ENCODE results near the gene C1orf56.

C1orf56 gene

GRCh38 chr1:151024540-151025146 is 22.9 kb upstream of the C1orf56 start:
- DNase-seq (ENCODE audit: low spot score), result peak; percentile 78

- DNase-seq (ENCODE audit: low spot score), result no peak
These were observed 21.1 kb upstream of the C1orf56 start for GRCh38 chr1:151026460-151026859.

- DNase-seq (ENCODE audit: low spot score), result no peak
These were observed 15.4 kb upstream of the C1orf56 start for GRCh38 chr1:151032164-151032563.

- DNase-seq (ENCODE audit: low spot score), result no peak
These were observed 12.4 kb upstream of the C1orf56 start for GRCh38 chr1:151035167-151035566.

- DNase-seq (ENCODE audit: low spot score), result no peak
These were observed 11.2 kb upstream of the C1orf56 start, which contains the start of gene BNIPL for GRCh38 chr1:151036356-151036755. Gene BNIPL, plus strand, starts transcription at chr1:151036586. Its CDS starts 140 bp downstream, at chr1:151036726.

GRCh38 chr1:151037032-151037431 is 10.5 kb upstream of the C1orf56 start:
- DNase-seq (ENCODE audit: low spot score), result no peak

- no peak for DNase-seq (ENCODE audit: low spot score)
These were observed 8.0 kb upstream of the C1orf56 start for GRCh38 chr1:151039521-151039920.

GRCh38 chr1:151043163-151043562 is 4.4 kb upstream of the C1orf56 start:
- no peak for DNase-seq (ENCODE audit: low spot score)

GRCh38 chr1:151047925-151048644 is 534 bp downstream of the C1orf56 start:
- DNase-seq (ENCODE audit: low spot score), result peak; percentile 84

- no peak for DNase-seq (ENCODE audit: low spot score)
These were observed 1.1 kb downstream of the C1orf56 start for GRCh38 chr1:151048645-151049032.

- DNase-seq (ENCODE audit: low spot score), result no peak
These were observed 1.9 kb downstream of the C1orf56 start for GRCh38 chr1:151049458-151049857.

GRCh38 chr1:151050051-151050688 is 2.6 kb downstream of the C1orf56 start:
- DNase-seq (ENCODE audit: low spot score), result no peak

- no peak for DNase-seq (ENCODE audit: low spot score)
These were observed 3.9 kb downstream of the C1orf56 start for GRCh38 chr1:151051356-151052009.

- DNase-seq (ENCODE audit: low spot score), result no peak
These were observed 7.5 kb downstream of the C1orf56 start for GRCh38 chr1:151054971-151055547.

GRCh38 chr1:151055581-151055980 is 8.0 kb downstream of the C1orf56 start:
- no peak for DNase-seq (ENCODE audit: low spot score)

- no peak for DNase-seq (ENCODE audit: low spot score)
These were observed 8.6 kb downstream of the C1orf56 start for GRCh38 chr1:151056149-151056548.

- peak; percentile 21 for DNase-seq (ENCODE audit: low spot score)
These were observed 11.1 kb downstream of the C1orf56 start for GRCh38 chr1:151058692-151059091.

- DNase-seq (ENCODE audit: low spot score), result peak; percentile 93
These were observed 11.8 kb downstream of the C1orf56 start, which contains the start of gene CDC42SE1 for GRCh38 chr1:151059109-151060006. Gene CDC42SE1, minus strand, starts transcription at chr1:151059622. Its CDS starts 3,892 bp downstream, at chr1:151055730.

GRCh38 chr1:151060007-151060656 is 12.6 kb downstream of the C1orf56 start, which contains the start of gene MLLT11:
Gene MLLT11, plus strand, starts transcription at chr1:151060397. Its CDS starts 6,828 bp downstream, at chr1:151067225.
- peak; percentile 30 for DNase-seq (ENCODE audit: low spot score)

GRCh38 chr1:151060657-151061421 is 13.3 kb downstream of the C1orf56 start:
- DNase-seq (ENCODE audit: low spot score), result no peak

Data from germinal center (tissue), 1 donor.